H1 (cell line): ENCODE results near the gene OR6K2. TPM values are rescaled to one million over a fixed set of nuclear protein-coding genes. Genes with fewer than 3 reads are reported as not detected.
A peak's percentile ranks its signal among the peaks of the same experiment; 100 is the strongest.

Experiments used
- CTCF ChIA-PET: fragments of 300-600 bp; sonication (Branson Sonifier 250); formaldehyde crosslinking; loops from one replicate; lab custom pipeline; 2021; ENCODE audit not compliant: partially characterized antibody; lab: Charles Lee
- POLR2A ChIA-PET: fragments of 300-600 bp; sonication (Branson Sonifier 250); formaldehyde crosslinking; loops from one replicate; lab custom pipeline; 2021; ENCODE audit warnings: inconsistent platforms; ENCODE audit not compliant: partially characterized antibody; lab: Charles Lee
- DNase-seq, 2 experiments: peaks; one replicate each; pipeline versions ENCODE4 v3.0.0 to v3.0.0-alpha.2; 2010 to 2022; ENCODE audit warnings: low spot score in 2 of 2, low read depth in 1 of 2, mixed read lengths in 1 of 2
- FAIRE-seq: peaks from 2 replicates; lab custom pipeline; 2011; peaks lifted over from hg19 to GRCh38; lab: Jason Lieb, UNC
- H2AFZ ChIP-seq: 2 replicates; pipeline ENCODE4 v1.8.1; 2012; ENCODE audit warnings: low read length, inconsistent platforms
- H2AK5ac ChIP-seq: 2 replicates; pipeline ENCODE4 v1.6.1; 2013; ENCODE audit warnings: low read depth, low read length
- H2BK120ac ChIP-seq: replicated peaks from 2 replicates; pipeline ENCODE3; 2013; ENCODE audit warnings: low read depth, low read length, inconsistent platforms
- H2BK12ac ChIP-seq: 2 replicates; pipeline ENCODE4 v1.6.1; 2013; ENCODE audit warnings: low read depth, low read length
- H2BK15ac ChIP-seq: 2 replicates; pipeline ENCODE4 v1.6.1; 2013; ENCODE audit warnings: low read length
- H2BK20ac ChIP-seq: 2 replicates; pipeline ENCODE4 v1.6.1; 2013; ENCODE audit warnings: low read length
- H2BK5ac ChIP-seq: 2 replicates; pipeline ENCODE4 v1.6.1; 2013; ENCODE audit warnings: low read depth, low read length
- H3K14ac ChIP-seq: 2 replicates; pipeline ENCODE4 v1.6.1; 2013; ENCODE audit warnings: inconsistent platforms; ENCODE audit not compliant: insufficient read length
- H3K18ac ChIP-seq: 2 replicates; pipeline ENCODE4 v1.6.1; 2013; ENCODE audit warnings: low read length; ENCODE audit errors: extremely low read depth
- H3K23ac ChIP-seq: 2 replicates; pipeline ENCODE4 v1.6.1; 2013; ENCODE audit warnings: inconsistent platforms; ENCODE audit not compliant: insufficient read length
- H3K23me2 ChIP-seq: 2 replicates; pipeline ENCODE4 v1.6.1; 2013; ENCODE audit warnings: low read depth, low read length
- H3K27ac ChIP-seq: 2 replicates; pipeline ENCODE4 v1.6.1; 2011; ENCODE audit warnings: low read depth, low read length, inconsistent platforms
- H3K27me3 ChIP-seq, 4 experiments: replicated peaks in 1 of 4; 1 replicate in 1 of 4; 2 replicates in 3 of 4; pipeline versions ENCODE4 v1.6.1 to v1.8.1; 2011 to 2013; ENCODE audit warnings: low read length in 3 of 4, mild to moderate bottlenecking in 3 of 4, inconsistent platforms in 2 of 4, mixed read lengths in 2 of 4, moderate library complexity in 1 of 4; ENCODE audit not compliant: control insufficient read depth in 3 of 4, insufficient read depth in 3 of 4; ENCODE audit errors: extremely low read depth in 1 of 4
- H3K36me3 ChIP-seq, 4 experiments: 2 replicates each; pipeline versions ENCODE4 v1.6.1 to v1.8.1; 2011 to 2013; ENCODE audit warnings: mild to moderate bottlenecking in 4 of 4, low read length in 3 of 4, moderate library complexity in 2 of 4, control low read depth in 1 of 4, inconsistent platforms in 1 of 4; ENCODE audit not compliant: insufficient read depth in 4 of 4, control insufficient read depth in 2 of 4
- H3K4ac ChIP-seq: replicated peaks from 2 replicates; pipeline ENCODE3; 2013; ENCODE audit warnings: low read length, low read depth, mixed read lengths, inconsistent platforms; ENCODE audit not compliant: insufficient read length
- H3K4me1 ChIP-seq, 4 experiments: replicated peaks in 1 of 4; 1 replicate in 1 of 4; 2 replicates in 3 of 4; pipeline versions ENCODE4 v1.6.1 to v1.8.1; 2011 to 2013; ENCODE audit warnings: low read length in 3 of 4, inconsistent platforms in 2 of 4, mixed read lengths in 1 of 4; ENCODE audit not compliant: insufficient read depth in 4 of 4, control insufficient read depth in 3 of 4
- H3K4me2 ChIP-seq, 2 experiments: 2 replicates each; pipeline versions ENCODE4 v1.6.1 to v1.8.1; 2011 to 2013; ENCODE audit warnings: low read depth in 2 of 2, low read length in 2 of 2, control low read depth in 1 of 2, inconsistent platforms in 1 of 2, mild to moderate bottlenecking in 1 of 2; ENCODE audit not compliant: insufficient read depth in 1 of 2
- H3K4me3 ChIP-seq, 4 experiments: fragments of 200-600, 300-600 bp in 1 of 4; sonication (generic), shearing (Covaris generic), sonication (Bioruptor Twin) in 1 of 4; 2 replicates each; pipeline versions ENCODE4 v1.5.1 to v1.8.1; 2011 to 2016; ENCODE audit warnings: low read length in 4 of 4, low read depth in 3 of 4, control low read depth in 2 of 4, inconsistent platforms in 2 of 4, mild to moderate bottlenecking in 2 of 4, mixed read lengths in 1 of 4, moderate library complexity in 1 of 4; ENCODE audit not compliant: insufficient read depth in 2 of 4; ENCODE audit errors: extremely low read depth in 1 of 4
- H3K56ac ChIP-seq: replicated peaks from 2 replicates; pipeline ENCODE3; 2013; ENCODE audit warnings: low read depth, mild to moderate bottlenecking, mixed read lengths, low read length, inconsistent platforms; ENCODE audit not compliant: insufficient read length
- H3K79me1 ChIP-seq: 2 replicates; pipeline ENCODE4 v1.6.1; 2013; ENCODE audit warnings: low read depth, low read length, control low read depth
- H3K79me2 ChIP-seq, 2 experiments: 2 replicates each; pipeline versions ENCODE4 v1.6.1 to v1.8.1; 2012 to 2013; ENCODE audit warnings: low read length in 2 of 2, mild to moderate bottlenecking in 2 of 2, inconsistent platforms in 1 of 2; ENCODE audit not compliant: insufficient read depth in 2 of 2, control insufficient read depth in 1 of 2
- H3K9ac ChIP-seq, 4 experiments: replicated peaks in 1 of 4; 1 replicate in 1 of 4; 2 replicates in 3 of 4; pipeline versions ENCODE4 v1.6.1 to v1.8.1; 2011 to 2013; ENCODE audit warnings: low read depth in 3 of 4, low read length in 3 of 4, control low read depth in 2 of 4, mild to moderate bottlenecking in 2 of 4, moderate library complexity in 2 of 4, inconsistent platforms in 1 of 4; ENCODE audit errors: extremely low read depth in 1 of 4
- H3K9me3 ChIP-seq, 2 experiments: 2 replicates each; pipeline versions ENCODE4 v1.6.1 to v1.8.1; 2012 to 2013; ENCODE audit warnings: mild to moderate bottlenecking in 2 of 2, moderate library complexity in 2 of 2, control low read depth in 1 of 2, inconsistent platforms in 1 of 2, low read depth in 1 of 2, low read length in 1 of 2, mixed read lengths in 1 of 2; ENCODE audit not compliant: insufficient read depth in 2 of 2
- H4K20me1 ChIP-seq, 2 experiments: replicated peaks in 1 of 2; 2 replicates each; pipeline versions ENCODE3 to v1.8.1; 2011 to 2013; ENCODE audit warnings: inconsistent platforms in 2 of 2, low read length in 2 of 2, mild to moderate bottlenecking in 1 of 2; ENCODE audit not compliant: insufficient read depth in 2 of 2, control insufficient read depth in 1 of 2
- H4K5ac ChIP-seq: 2 replicates; pipeline ENCODE4 v1.6.1; 2013; ENCODE audit warnings: low read length, low read depth, mixed read lengths, inconsistent platforms; ENCODE audit not compliant: insufficient read length
- H4K8ac ChIP-seq: 2 replicates; pipeline ENCODE4 v1.8.0; 2013; ENCODE audit warnings: mild to moderate bottlenecking, moderate library complexity, low read length, inconsistent platforms; ENCODE audit not compliant: insufficient read depth; ENCODE audit errors: extremely low read depth
- H4K91ac ChIP-seq: replicated peaks from 2 replicates; pipeline ENCODE3; 2013; ENCODE audit warnings: low read length, mixed read lengths, inconsistent platforms; ENCODE audit not compliant: insufficient read length
- GABPA ChIP-seq: IDR thresholded peaks from 2 replicates; pipeline ENCODE4 v1.6.1; 2011; ENCODE audit warnings: mild to moderate bottlenecking, low read length, moderate library complexity, borderline replicate concordance; ENCODE audit not compliant: insufficient read depth
- RAD21 ChIP-seq, 2 experiments: IDR thresholded peaks in 1 of 2; conservative IDR thresholded peaks in 1 of 2; 2 replicates each; pipeline ENCODE4 v1.6.1; 2011; ENCODE audit warnings: low read depth in 2 of 2, low read length in 2 of 2, improper control_type of control experiment in 1 of 2, inconsistent platforms in 1 of 2, mild to moderate bottlenecking in 1 of 2, moderate library complexity in 1 of 2
- TAF7 ChIP-seq: optimal IDR thresholded peaks from 2 replicates; pipeline ENCODE3; 2011; ENCODE audit warnings: low read depth, mild to moderate bottlenecking, inconsistent platforms, low read length, moderate library complexity, borderline replicate concordance
- WGBS, 2 experiments: shearing (Covaris generic) in 1 of 2; methylation state at CpG; one replicate each; pipeline versions ENCODE4 v1.1.6 to v1.1.7; 2013 to 2015; ENCODE audit warnings: low lambda C conversion rate in 2 of 2, mixed read lengths in 2 of 2, inconsistent platforms in 1 of 2, low coverage in 1 of 2, missing lambda C conversion rate in 1 of 2; ENCODE audit not compliant: insufficient replicate concordance in 2 of 2, insufficient coverage in 1 of 2, insufficient read length in 1 of 2; ENCODE audit errors: extremely low coverage in 1 of 2, missing lambda C conversion rate in 1 of 2; 5-methylcytosine and 5-hydroxymethylcytosine counted together
- polyA plus RNA-seq, 7 experiments: library from polyadenylated mRNA; depleted of rRNA in 3 of 7; stranded (reverse) in 5 of 7; unstranded in 2 of 7; fragments of >200 nt in 5 of 7; fragments of 200-250 nt in 2 of 7; gene quantifications; 1 replicate in 5 of 7; 2 replicates in 1 of 7; 4 replicates in 1 of 7; pipeline versions ENCODE4 v1.2.1 to v1.2.3, GENCODE V29; 2011 to 2013; ENCODE audit warnings: missing spikeins in 2 of 7, mixed read lengths in 2 of 7
- total RNA-seq: library from RNA; stranded (reverse); fragmentation: NEBNext Ultra II Directional; extraction: Animal tissue kit (Norgen Biotek cat#: 25700); gene quantifications from 2 replicates; pipeline ENCODE4 v1.2.1, GENCODE V29; 2021

Gene OR6K2
- total and polyA plus RNA-seq, 2 of the 8 experiments (the other 6 are each of a cell fraction or from before 2014, with no cell fraction given): not detected

GRCh38 chr1:158654571-158654970 is 45.9 kb downstream of the OR6K2 start:
- H4K91ac ChIP-seq: no peak overlapping the region
- H3K4me2 ChIP-seq: no peak overlapping the region
- H3K4ac ChIP-seq: no peak overlapping the region
- no peaks in the 10 kb centered on the region for H3K27me3 ChIP-seq
- no peak overlapping the region for H4K8ac ChIP-seq
- no peaks in the 10 kb centered on the region for H4K20me1 ChIP-seq
- H3K79me2 ChIP-seq: no peaks in the 10 kb centered on the region
- WGBS, 2 experiments: 89% methylated on average over 6 of the region's 6 CpGs; no CpG with 5 or more reads in 1 of the 2 experiments
- H3K79me1 ChIP-seq: no peaks in the 10 kb centered on the region
- H3K18ac ChIP-seq: no peak overlapping the region
- H3K36me3 ChIP-seq: no peaks in the 10 kb centered on the region
- H3K27ac ChIP-seq: no peak overlapping the region
- H2AK5ac ChIP-seq: no peak overlapping the region
- no peak for FAIRE-seq
- H2BK5ac ChIP-seq: no peak overlapping the region
- H3K23ac ChIP-seq: no peak overlapping the region
- no peak overlapping the region for H3K4me3 ChIP-seq
- H4K5ac ChIP-seq: no peak overlapping the region
- H2BK20ac ChIP-seq: no peak overlapping the region
- H3K4me1 ChIP-seq: no peaks in the 10 kb centered on the region
- CTCF ChIA-PET: no interaction called here
- POLR2A ChIA-PET: no interaction called here
- no peak overlapping the region for H3K14ac ChIP-seq
- H3K23me2 ChIP-seq: no peaks in the 10 kb centered on the region; the same call in 1 of the 2 replicates
- no peak overlapping the region for H3K9ac ChIP-seq
- no peak for DNase-seq
- H2BK12ac ChIP-seq: no peak overlapping the region
- no peaks in the 10 kb centered on the region for H3K9me3 ChIP-seq
- H2BK15ac ChIP-seq: no peak overlapping the region
- H2AFZ ChIP-seq: 0 out of 2 replicates have a peak overlapping the region, but pooled peaks have one; percentile 19
- no peak overlapping the region for H3K56ac ChIP-seq
- 0 out of 4 replicates have a peak, but pooled peaks of 1 of the 2 experiments have one; percentile 8 for TF ChIP-seq RAD21 (IDR thresholded peaks at IDR 0.05 in 1 of 2, conservative IDR thresholded peaks at IDR 0.05 in 1 of 2; ENCODE audit: low read depth in 2 of 2, low read length in 2 of 2)
- no peak for TF ChIP-seq GABPA
- TF ChIP-seq TAF7: no peak
- TF ChIP-seq, all 59 proteins: peak for 1
- H2BK120ac ChIP-seq: no peak overlapping the region
